Endothelial cell of umbilical vein (primary cell): ENCODE measurements around the gene RCAN3. TPM values are rescaled to one million over a fixed set of nuclear protein-coding genes. Genes with fewer than 3 reads are reported as not detected.

Source experiments
- Bru-seq: library from RNA; stranded (reverse); fragments of 400-500 nt; gene quantifications from one replicate; lab custom pipeline; 2021; lab: Mats Ljungman, UMichigan
- BruChase-seq, 2 experiments: library from RNA; stranded (reverse); fragments of 400-500 nt; gene quantifications; one replicate each; lab custom pipeline; 2021; lab: Mats Ljungman, UMichigan
- BruUV-seq: library from RNA; stranded (reverse); fragments of 400-500 nt; replicated peaks from 2 replicates; lab custom pipeline; 2021; lab: Mats Ljungman, UMichigan
- CTCF ChIA-PET: fragments of 300-600, 350-600 bp; sonication (Branson Sonifier 250); formaldehyde crosslinking; loops from one replicate; lab custom pipeline; 2021; ENCODE audit warnings: antibody characterized with exemption, inconsistent platforms; lab: Charles Lee
- POLR2A ChIA-PET: fragments of 300-600, 350-600 bp; sonication (Branson Sonifier 250); formaldehyde crosslinking; loops from one replicate; lab custom pipeline; 2021; ENCODE audit warnings: antibody characterized with exemption, inconsistent platforms; lab: Charles Lee
- DNase-seq: peaks from one replicate; pipeline ENCODE4 v3.0.0-alpha.2; 2011; ENCODE audit warnings: low read depth, low spot score
- FAIRE-seq: peaks from 2 replicates; lab custom pipeline; 2011; peaks lifted over from hg19 to GRCh38; lab: Jason Lieb, UNC
- H2AFZ ChIP-seq: 2 replicates; pipeline ENCODE4 v1.6.0; 2012; ENCODE audit warnings: low read depth, low read length, control low read depth, inconsistent platforms
- H3K27ac ChIP-seq: 2 replicates; pipeline ENCODE4 v1.5.1; 2011; ENCODE audit warnings: low read depth, mild to moderate bottlenecking, control low read depth, low read length, moderate library complexity; ENCODE audit not compliant: insufficient read depth
- H3K27me3 ChIP-seq, 2 experiments: 2 replicates each; pipeline versions ENCODE4 v1.6.0 to v1.6.1; 2011; ENCODE audit warnings: low read length in 2 of 2, mixed read lengths in 1 of 2; ENCODE audit not compliant: control insufficient read depth in 2 of 2, insufficient read depth in 2 of 2
- H3K36me3 ChIP-seq, 2 experiments: 2 replicates in 1 of 2; 3 replicates in 1 of 2; pipeline ENCODE4 v1.5.1; 2011; ENCODE audit warnings: low read length in 2 of 2, mild to moderate bottlenecking in 1 of 2, moderate library complexity in 1 of 2; ENCODE audit not compliant: control insufficient read depth in 2 of 2, insufficient read depth in 2 of 2; ENCODE audit errors: extremely low read depth in 1 of 2
- H3K4me1 ChIP-seq: 3 replicates; pipeline ENCODE4 v1.5.1; 2011; ENCODE audit warnings: mild to moderate bottlenecking, low read length; ENCODE audit not compliant: control insufficient read depth, insufficient read depth; ENCODE audit errors: extremely low read depth
- H3K4me2 ChIP-seq: 2 replicates; pipeline ENCODE4 v1.6.1; 2011; ENCODE audit warnings: low read length, control low read depth, mixed read lengths; ENCODE audit not compliant: insufficient read depth
- H3K4me3 ChIP-seq, 3 experiments: fragments of 200-600 bp in 1 of 3; sonication (generic), shearing (Covaris generic) in 1 of 3; replicated peaks in 1 of 3; 2 replicates each; pipeline ENCODE4 v1.5.1; 2011 to 2016; ENCODE audit warnings: control low read depth in 3 of 3, low read length in 3 of 3, mild to moderate bottlenecking in 2 of 3, inconsistent platforms in 1 of 3, low read depth in 1 of 3, moderate library complexity in 1 of 3; ENCODE audit not compliant: insufficient read depth in 1 of 3
- H3K79me2 ChIP-seq: 2 replicates; pipeline ENCODE4 v1.6.0; 2012; ENCODE audit warnings: low read length, inconsistent platforms; ENCODE audit not compliant: control insufficient read depth, insufficient read depth
- H3K9ac ChIP-seq: replicated peaks from 2 replicates; pipeline ENCODE3; 2011; ENCODE audit warnings: low read length, control low read depth; ENCODE audit not compliant: insufficient read depth; ENCODE audit errors: extremely low read depth
- H3K9me1 ChIP-seq: replicated peaks from 3 replicates; pipeline ENCODE4 v1.6.0; 2011; ENCODE audit warnings: mild to moderate bottlenecking, low read length; ENCODE audit not compliant: control insufficient read depth, insufficient read depth; ENCODE audit errors: extremely low read depth
- H3K9me3 ChIP-seq: replicated peaks from 2 replicates; pipeline ENCODE4 v1.5.1; 2012; ENCODE audit warnings: low read length, inconsistent platforms; ENCODE audit not compliant: control insufficient read depth, insufficient read depth
- H4K20me1 ChIP-seq: replicated peaks from 2 replicates; pipeline ENCODE3; 2011; ENCODE audit warnings: mild to moderate bottlenecking, low read length; ENCODE audit not compliant: control insufficient read depth, insufficient read depth; ENCODE audit errors: extremely low read depth
- CTCF ChIP-seq, 2 donors: IDR thresholded peaks; 1 replicate in 1 of 2; 2 replicates in 1 of 2; pipeline ENCODE4 v1.5.1; 2011; ENCODE audit warnings: low read length in 2 of 2, mild to moderate bottlenecking in 2 of 2, moderate library complexity in 2 of 2, control low read depth in 1 of 2, inconsistent platforms in 1 of 2, low read depth in 1 of 2; ENCODE audit not compliant: insufficient read depth in 1 of 2; ENCODE audit errors: extremely low read depth in 1 of 2
- EZH2 ChIP-seq: IDR thresholded peaks from 2 replicates; pipeline ENCODE4 v1.6.1; 2012; ENCODE audit warnings: borderline replicate concordance, low read depth, mild to moderate bottlenecking, moderate library complexity, low read length, inconsistent platforms; ENCODE audit not compliant: severe bottlenecking
- FOS ChIP-seq: IDR thresholded peaks from 2 replicates; pipeline ENCODE4 v1.6.1; 2011; ENCODE audit warnings: mild to moderate bottlenecking, low read length, moderate library complexity, borderline replicate concordance; ENCODE audit not compliant: insufficient read depth
- GATA2 ChIP-seq: IDR thresholded peaks from 2 replicates; pipeline ENCODE4 v1.7.0; 2011; ENCODE audit warnings: low read depth, mild to moderate bottlenecking, moderate library complexity, mixed read lengths, low read length; ENCODE audit not compliant: insufficient read length, insufficient read depth
- JUN ChIP-seq: IDR thresholded peaks from 2 replicates; pipeline ENCODE4 v1.6.1; 2011; ENCODE audit warnings: borderline replicate concordance, low read depth; ENCODE audit not compliant: insufficient read length, insufficient read depth
- MAX ChIP-seq: IDR thresholded peaks from 2 replicates; pipeline ENCODE4 v1.6.1; 2011; ENCODE audit not compliant: insufficient read depth, insufficient read length
- MYC ChIP-seq: IDR thresholded peaks from one replicate; pipeline ENCODE4 v1.6.1; 2011; ENCODE audit warnings: mild to moderate bottlenecking, low read depth, low read length
- POLR2A ChIP-seq: IDR thresholded peaks from 2 replicates; pipeline ENCODE4 v1.6.1; 2012; ENCODE audit warnings: low read depth, mild to moderate bottlenecking, control low read depth, low read length
- POLR2AphosphoS5 ChIP-seq: IDR thresholded peaks from 2 replicates; pipeline ENCODE4 v1.6.1; 2012; ENCODE audit warnings: low read depth, mild to moderate bottlenecking, control low read depth, low read length, moderate library complexity; ENCODE audit not compliant: insufficient read depth
- dilution Hi-C: fragments of 300-500 bp; cut with MboI; formaldehyde crosslinking; loops from one replicate; pipeline ENCODE4 v1.15.0; 2019; ENCODE audit warnings: low sequenced_read_pairs; ENCODE audit not compliant: extremely low pct_ligation_motif_present
- intact Hi-C: fragments of 100-400 bp; cut with micrococcal nuclease; formaldehyde crosslinking; loops from one replicate; pipeline ENCODE4 v1.10.0; 2022
- long read RNA-seq: library from polyadenylated mRNA; stranded (forward); transcript quantifications from one replicate; pipeline ENCODE4 v2.0.0, GENCODE V29; 2021
- polyA minus RNA-seq, 3 experiments: library from RNA; depleted of rRNA, polyadenylated mRNA; stranded (reverse); fragments of >200 nt; gene quantifications; 1 replicate in 1 of 3; 2 replicates in 2 of 3; pipeline ENCODE4 v1.2.3, GENCODE V29; 2011
- polyA plus RNA-seq, 4 experiments: library from polyadenylated mRNA; depleted of rRNA in 3 of 4; stranded (reverse) in 3 of 4; unstranded in 1 of 4; fragments of >200 nt; gene quantifications; 2 replicates each; pipeline versions ENCODE4 v1.2.1 to v1.2.3, GENCODE V29; 2011 to 2012; ENCODE audit warnings: missing spikeins in 1 of 4
- total RNA-seq: library from RNA; stranded (reverse); gene quantifications from 2 replicates; pipeline ENCODE4 v1.2.3, GENCODE V29; 2021

The RCAN3 gene
- total RNA-seq (2.7 and 5.1 TPM in 2 replicates), polyA plus RNA-seq (0.76 and 0.99 TPM in 2 replicates), polyA minus RNA-seq (2.7 TPM in 2 replicates), Bru-seq, nascent RNA (percentile 44 among the genes with signal in this experiment), BruChase-seq, experiment 1, labeled RNA remaining after a 6-hour chase (percentile 45 among the genes with signal in this experiment), BruChase-seq, experiment 2, labeled RNA remaining after a 2-hour chase (percentile 40 among the genes with signal in this experiment)
- 1.1 and 1.4 TPM in 2 replicates for polyA plus RNA-seq (2011; cell fraction: cytosol; rRNA removed)
- polyA plus RNA-seq (2011; cell fraction: nucleus; rRNA removed) = 1.2 TPM in 2 replicates
- polyA plus RNA-seq (2012) = 1.1 and 1.5 TPM in 2 replicates
- polyA minus RNA-seq (2011; cell fraction: cytosol; rRNA and poly(A)+ RNA removed) = 5.1 TPM
- polyA minus RNA-seq (2011; cell fraction: nucleus; rRNA and poly(A)+ RNA removed) = 0.58 and 0.77 TPM in 2 replicates
- long read RNA-seq, full-length matches to known transcripts = 2 of 5 reads
- long read RNA-seq, partial matches to known transcripts = 0 of 5 reads
- long read RNA-seq, other reads (novel, unspliced or antisense) = 3 of 5 reads

- no peaks in the 10 kb centered on the region for H3K36me3 ChIP-seq
- intact Hi-C loops = loop anchor here (5.0 kb wide), 1 partner anchor 85 kb away; the partner anchor contains the start of gene NIPAL3
- H3K4me1 ChIP-seq = peaks cover 5% of the 10 kb centered on the region
- peak within 1 kb of the TSS; percentile 58 for H3K9ac ChIP-seq
- FAIRE-seq = peak; percentile 59
- no peak for TF ChIP-seq FOS
- TF ChIP-seq POLR2A = peak; percentile 37
- peak within 1 kb of the TSS; percentile 76 for H3K4me2 ChIP-seq
- H4K20me1 ChIP-seq = no peaks in the 10 kb centered on the region
- no peaks in the 10 kb centered on the region for H3K9me1 ChIP-seq
- CTCF ChIA-PET = interaction anchor here (0.7 to 1.5 kb wide), 4 partner anchors 16 to 304 kb away, joined by 3 to 5 read pairs (median 4); no protein-coding TSS in a partner anchor
- H3K27me3 ChIP-seq = peaks cover 7 to 18% of the 10 kb centered on the region in 2 experiments
- H2AFZ ChIP-seq = peak within 1 kb of the TSS; percentile 68
- POLR2A ChIA-PET = no interaction called here
- DNase-seq = peak; percentile 40
- H3K4me3 ChIP-seq = peak within 1 kb of the TSS; percentile 47 to 72 (median 66)
- no peaks in the 10 kb centered on the region for H3K79me2 ChIP-seq
- dilution Hi-C loops = no loop called here
- BruUV-seq = no TSS peak
- H3K9me3 ChIP-seq = no peaks in the 10 kb centered on the region
- H3K27ac ChIP-seq = no peak within 1 kb of the TSS
Measured at GRCh38 chr1:24502709-24503058, at the start of gene RCAN3. Gene RCAN3 (plus strand): TSS chr1:24502836. CDS start chr1:24514373, 11,537 bp downstream.

- no peaks in the 10 kb centered on the region for H3K79me2 ChIP-seq
- no peak overlapping the region for H3K4me3 ChIP-seq
- no TSS peak for BruUV-seq
- no peaks in the 10 kb centered on the region for H4K20me1 ChIP-seq
- dilution Hi-C loops (no loop called here), intact Hi-C loops (no loop called here)
- H3K27ac ChIP-seq = no peak overlapping the region
- TF ChIP-seq JUN (no peak), EZH2 (no peak), POLR2AphosphoS5 (no peak), FOS (no peak), POLR2A (no peak), MAX (no peak), MYC (no peak), CTCF (IDR thresholded peaks at IDR 0.05; ENCODE audit: extremely low read depth in 1 of 2, insufficient read depth in 1 of 2, low read depth in 1 of 2, low read length in 2 of 2) (no peak), GATA2 (no peak)
- H3K9me3 ChIP-seq = no peaks in the 10 kb centered on the region
- H3K36me3 ChIP-seq = peaks cover 0 to 5% of the 10 kb centered on the region in 2 experiments
- H3K4me2 ChIP-seq = no peak overlapping the region
- no peak for FAIRE-seq
- no peak overlapping the region for H2AFZ ChIP-seq
- H3K9me1 ChIP-seq = no peaks in the 10 kb centered on the region
- H3K9ac ChIP-seq = no peak overlapping the region
- ChIA-PET CTCF (interaction anchor here (1.1 kb wide), 1 partner anchor 10 kb away, joined by 3 read pairs; no protein-coding TSS in a partner anchor), POLR2A (no interaction called here)
- no peak for DNase-seq
- H3K27me3 ChIP-seq = no peaks in the 10 kb centered on the region
- H3K4me1 ChIP-seq = no peaks in the 10 kb centered on the region
Measured at GRCh38 chr1:24452922-24453485, 49.6 kb upstream of the RCAN3 start.
